GM21360 (cell line): Measurements from ENCODE around the gene PDP2.
"Not testable (repeated sequence)": the region's sequence is repeated elsewhere in the genome, so short reads cannot be mapped to it uniquely, and the experiment has no call there.

Source experiments
- ATAC-seq: cut with Tn5 transposase; IDR thresholded peaks from one replicate; pipeline ENCODE4 v1.9.1; 2021; ENCODE audit warnings: mild to moderate bottlenecking, moderate library complexity; ENCODE audit not compliant: unreplicated experiment

The PDP2 gene

GRCh38 chr16:66881964-66882508, 1.7 kb downstream of the PDP2 start:
- ATAC-seq: no peak

- ATAC-seq: no peak
Measured at GRCh38 chr16:66882702-66883101, 2.4 kb downstream of the PDP2 start.

- ATAC-seq: no peak
Measured at GRCh38 chr16:66885491-66885890, 5.2 kb downstream of the PDP2 start.

GRCh38 chr16:66886321-66886720, 6.0 kb downstream of the PDP2 start:
- ATAC-seq: no peak

- ATAC-seq: no peak
Measured at GRCh38 chr16:66886914-66887313, 6.6 kb downstream of the PDP2 start.

- no peak for ATAC-seq
Measured at GRCh38 chr16:66888647-66889615, 8.6 kb downstream of the PDP2 start.

- ATAC-seq: no peak
Measured at GRCh38 chr16:66889622-66890021, 9.3 kb downstream of the PDP2 start.

GRCh38 chr16:66890799-66891198, 10.5 kb downstream of the PDP2 start:
- ATAC-seq: no peak

GRCh38 chr16:66891360-66891759, 11.0 kb downstream of the PDP2 start:
- ATAC-seq: no peak

GRCh38 chr16:66891797-66892196, 11.5 kb downstream of the PDP2 start:
- no peak for ATAC-seq

- no peak for ATAC-seq
Measured at GRCh38 chr16:66894055-66894454, 13.7 kb downstream of the PDP2 start.

- no peak for ATAC-seq
Measured at GRCh38 chr16:66894948-66895688, 14.8 kb downstream of the PDP2 start.

- ATAC-seq: no peak
Measured at GRCh38 chr16:66895689-66895979, 15.3 kb downstream of the PDP2 start.

- no peak for ATAC-seq
Measured at GRCh38 chr16:66895999-66896398, 15.7 kb downstream of the PDP2 start.

GRCh38 chr16:66896682-66897081, 16.4 kb downstream of the PDP2 start:
- ATAC-seq: not testable (repeated sequence)

- no peak for ATAC-seq
Measured at GRCh38 chr16:66898207-66898606, 17.9 kb downstream of the PDP2 start.

GRCh38 chr16:66898933-66899309, 18.6 kb downstream of the PDP2 start:
- no peak for ATAC-seq

GRCh38 chr16:66899310-66899944, 19.1 kb downstream of the PDP2 start:
- ATAC-seq: no peak

GRCh38 chr16:66899945-66900710, 19.8 kb downstream of the PDP2 start:
- no peak for ATAC-seq

- no peak for ATAC-seq
Measured at GRCh38 chr16:66900721-66901441, 20.6 kb downstream of the PDP2 start.
